PFSK-1 (cell line): Measurements from ENCODE around the gene CACNA1I.

Source experiments
- POLR2AphosphoS5 ChIP-seq: IDR thresholded peaks from 2 replicates; pipeline ENCODE4 v1.6.1; 2012; ENCODE audit warnings: low read depth, mild to moderate bottlenecking, control low read depth, low read length, moderate library complexity
- TF ChIP-seq, protein P1 (sequence below), 2 experiments: IDR thresholded peaks; 2 replicates each; pipeline versions ENCODE4 v1.6.1 to v1.8.0; 2011 to 2012; ENCODE audit warnings: low read depth in 2 of 2, low read length in 2 of 2, control low read depth in 1 of 2, inconsistent platforms in 1 of 2, mild to moderate bottlenecking in 1 of 2, moderate library complexity in 1 of 2; ENCODE audit not compliant: insufficient read depth in 1 of 2

- TF ChIP-seq POLR2AphosphoS5 = no peak
- TF ChIP-seq, protein P1, sequence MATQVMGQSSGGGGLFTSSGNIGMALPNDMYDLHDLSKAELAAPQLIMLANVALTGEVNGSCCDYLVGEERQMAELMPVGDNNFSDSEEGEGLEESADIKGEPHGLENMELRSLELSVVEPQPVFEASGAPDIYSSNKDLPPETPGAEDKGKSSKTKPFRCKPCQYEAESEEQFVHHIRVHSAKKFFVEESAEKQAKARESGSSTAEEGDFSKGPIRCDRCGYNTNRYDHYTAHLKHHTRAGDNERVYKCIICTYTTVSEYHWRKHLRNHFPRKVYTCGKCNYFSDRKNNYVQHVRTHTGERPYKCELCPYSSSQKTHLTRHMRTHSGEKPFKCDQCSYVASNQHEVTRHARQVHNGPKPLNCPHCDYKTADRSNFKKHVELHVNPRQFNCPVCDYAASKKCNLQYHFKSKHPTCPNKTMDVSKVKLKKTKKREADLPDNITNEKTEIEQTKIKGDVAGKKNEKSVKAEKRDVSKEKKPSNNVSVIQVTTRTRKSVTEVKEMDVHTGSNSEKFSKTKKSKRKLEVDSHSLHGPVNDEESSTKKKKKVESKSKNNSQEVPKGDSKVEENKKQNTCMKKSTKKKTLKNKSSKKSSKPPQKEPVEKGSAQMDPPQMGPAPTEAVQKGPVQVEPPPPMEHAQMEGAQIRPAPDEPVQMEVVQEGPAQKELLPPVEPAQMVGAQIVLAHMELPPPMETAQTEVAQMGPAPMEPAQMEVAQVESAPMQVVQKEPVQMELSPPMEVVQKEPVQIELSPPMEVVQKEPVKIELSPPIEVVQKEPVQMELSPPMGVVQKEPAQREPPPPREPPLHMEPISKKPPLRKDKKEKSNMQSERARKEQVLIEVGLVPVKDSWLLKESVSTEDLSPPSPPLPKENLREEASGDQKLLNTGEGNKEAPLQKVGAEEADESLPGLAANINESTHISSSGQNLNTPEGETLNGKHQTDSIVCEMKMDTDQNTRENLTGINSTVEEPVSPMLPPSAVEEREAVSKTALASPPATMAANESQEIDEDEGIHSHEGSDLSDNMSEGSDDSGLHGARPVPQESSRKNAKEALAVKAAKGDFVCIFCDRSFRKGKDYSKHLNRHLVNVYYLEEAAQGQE (IDR thresholded peaks at IDR 0.05; ENCODE audit: insufficient read depth in 1 of 2, low read depth in 2 of 2, low read length in 2 of 2) = no peak
Measured at GRCh38 chr22:39612811-39613548, 42.4 kb downstream of the CACNA1I start.
